HepG2 (cell line): ENCODE measurements around the gene SORBS2. TPM values are rescaled to one million over a fixed set of nuclear protein-coding genes. Genes with fewer than 3 reads are reported as not detected.
A peak's percentile ranks its signal among the peaks of the same experiment; 100 is the strongest.

Experiments used
- ATRX ChIP-seq: sonication (generic); formaldehyde crosslinking; IDR thresholded peaks from 2 replicates; pipeline ENCODE4 v1.4.0; 2020; ENCODE audit warnings: missing genetic modification reagents, borderline replicate concordance
- ZNF207 ChIP-seq: fragments of 450-650 bp; IDR thresholded peaks from 2 replicates; pipeline ENCODE4 v1.6.1; 2016; ENCODE audit warnings: antibody characterized with exemption, borderline replicate concordance
- ZNF484 ChIP-seq: sonication (generic); formaldehyde crosslinking; IDR thresholded peaks from 2 replicates; pipeline ENCODE4 v1.5.1; 2020; ENCODE audit warnings: mild to moderate bottlenecking, low read depth, missing genetic modification reagents, borderline replicate concordance
- polyA plus RNA-seq, 8 experiments: library from polyadenylated mRNA; depleted of rRNA in 3 of 8; stranded (reverse) in 7 of 8; unstranded in 1 of 8; fragments of >200 nt; fragmentation: Illumina TruSeq in 4 of 8; extraction: Trizol in 4 of 8; gene quantifications; 2 replicates each; pipeline versions ENCODE4 v1.2.1 to v1.2.3, GENCODE V29; 2011 to 2016; ENCODE audit warnings: low read depth in 4 of 8, missing spikeins in 1 of 8, mixed read lengths in 1 of 8; ENCODE audit not compliant: insufficient read depth in 1 of 8
- total RNA-seq, 5 experiments: library from RNA; depleted of rRNA; stranded (reverse); fragments of >200 nt; fragmentation: Illumina TruSeq; extraction: Trizol; gene quantifications; 2 replicates each; pipeline ENCODE4 v1.2.3, GENCODE V29; 2016; ENCODE audit warnings: low read depth in 1 of 5
- TF ChIP-seq, protein P1 (sequence below), 2 experiments: fragments of 450-650 bp in 1 of 2; sonication (generic) in 1 of 2; formaldehyde crosslinking in 1 of 2; IDR thresholded peaks; 2 replicates each; pipeline versions ENCODE4 v1.6.1 to v1.8.0; 2016 to 2022; ENCODE audit warnings: antibody characterized with exemption in 1 of 2, mild to moderate bottlenecking in 1 of 2, missing genetic modification reagents in 1 of 2
- TF ChIP-seq, protein P2 (sequence below): sonication (generic); formaldehyde crosslinking; IDR thresholded peaks from 2 replicates; pipeline ENCODE4 v1.5.0; 2020; ENCODE audit warnings: missing genetic modification reagents
- TF ChIP-seq, protein P3 (sequence below): sonication (generic); formaldehyde crosslinking; IDR thresholded peaks from 2 replicates; pipeline ENCODE4 v1.4.0; 2020; ENCODE audit warnings: missing genetic modification reagents, mild to moderate bottlenecking, borderline replicate concordance
- TF ChIP-seq, protein P4 (sequence below): sonication (generic); formaldehyde crosslinking; IDR thresholded peaks from 2 replicates; pipeline ENCODE4 v1.5.0; 2020; ENCODE audit warnings: mild to moderate bottlenecking, missing genetic modification reagents

SORBS2 gene
- total and polyA plus RNA-seq, 2 of the 13 experiments (the other 11 are each of a cell fraction or from before 2014, with no cell fraction given) = 25.0 to 80.5 TPM

DNA sequence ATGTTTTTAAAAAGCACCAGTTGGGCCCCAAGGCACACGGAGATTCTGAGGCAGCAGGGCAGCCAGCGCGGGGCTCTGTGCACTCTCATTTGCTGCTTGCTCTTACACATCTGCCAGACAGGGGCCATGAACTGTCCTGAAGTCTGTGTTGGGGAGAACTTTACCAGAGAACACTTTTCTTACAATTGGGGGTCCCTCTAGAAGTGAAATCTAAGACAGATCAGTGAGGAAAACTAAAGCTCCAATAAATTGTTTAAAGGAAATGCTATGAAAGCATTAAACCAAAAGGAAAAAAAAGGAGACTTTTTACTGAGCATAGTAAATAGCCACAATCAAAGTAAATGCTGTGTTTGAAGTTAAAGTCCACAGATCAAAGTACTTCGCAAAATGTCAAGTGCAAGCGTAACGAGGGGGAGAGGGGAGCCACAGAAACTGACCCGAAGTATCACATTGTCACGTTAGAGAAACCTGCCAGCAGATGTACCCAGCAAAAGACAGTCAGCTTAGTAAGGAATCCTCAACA lies 37.8 kb downstream of the SORBS2 start (continued):
- TF ChIP-seq, protein P1, sequence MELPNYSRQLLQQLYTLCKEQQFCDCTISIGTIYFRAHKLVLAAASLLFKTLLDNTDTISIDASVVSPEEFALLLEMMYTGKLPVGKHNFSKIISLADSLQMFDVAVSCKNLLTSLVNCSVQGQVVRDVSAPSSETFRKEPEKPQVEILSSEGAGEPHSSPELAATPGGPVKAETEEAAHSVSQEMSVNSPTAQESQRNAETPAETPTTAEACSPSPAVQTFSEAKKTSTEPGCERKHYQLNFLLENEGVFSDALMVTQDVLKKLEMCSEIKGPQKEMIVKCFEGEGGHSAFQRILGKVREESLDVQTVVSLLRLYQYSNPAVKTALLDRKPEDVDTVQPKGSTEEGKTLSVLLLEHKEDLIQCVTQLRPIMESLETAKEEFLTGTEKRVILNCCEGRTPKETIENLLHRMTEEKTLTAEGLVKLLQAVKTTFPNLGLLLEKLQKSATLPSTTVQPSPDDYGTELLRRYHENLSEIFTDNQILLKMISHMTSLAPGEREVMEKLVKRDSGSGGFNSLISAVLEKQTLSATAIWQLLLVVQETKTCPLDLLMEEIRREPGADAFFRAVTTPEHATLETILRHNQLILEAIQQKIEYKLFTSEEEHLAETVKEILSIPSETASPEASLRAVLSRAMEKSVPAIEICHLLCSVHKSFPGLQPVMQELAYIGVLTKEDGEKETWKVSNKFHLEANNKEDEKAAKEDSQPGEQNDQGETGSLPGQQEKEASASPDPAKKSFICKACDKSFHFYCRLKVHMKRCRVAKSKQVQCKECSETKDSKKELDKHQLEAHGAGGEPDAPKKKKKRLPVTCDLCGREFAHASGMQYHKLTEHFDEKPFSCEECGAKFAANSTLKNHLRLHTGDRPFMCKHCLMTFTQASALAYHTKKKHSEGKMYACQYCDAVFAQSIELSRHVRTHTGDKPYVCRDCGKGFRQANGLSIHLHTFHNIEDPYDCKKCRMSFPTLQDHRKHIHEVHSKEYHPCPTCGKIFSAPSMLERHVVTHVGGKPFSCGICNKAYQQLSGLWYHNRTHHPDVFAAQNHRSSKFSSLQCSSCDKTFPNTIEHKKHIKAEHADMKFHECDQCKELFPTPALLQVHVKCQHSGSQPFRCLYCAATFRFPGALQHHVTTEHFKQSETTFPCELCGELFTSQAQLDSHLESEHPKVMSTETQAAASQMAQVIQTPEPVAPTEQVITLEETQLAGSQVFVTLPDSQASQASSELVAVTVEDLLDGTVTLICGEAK (IDR thresholded peaks at IDR 0.05) = no peak
- TF ChIP-seq, protein P1 (CRISPR knock-in tag; IDR thresholded peaks at IDR 0.05) = no peak
- TF ChIP-seq, protein P2, sequence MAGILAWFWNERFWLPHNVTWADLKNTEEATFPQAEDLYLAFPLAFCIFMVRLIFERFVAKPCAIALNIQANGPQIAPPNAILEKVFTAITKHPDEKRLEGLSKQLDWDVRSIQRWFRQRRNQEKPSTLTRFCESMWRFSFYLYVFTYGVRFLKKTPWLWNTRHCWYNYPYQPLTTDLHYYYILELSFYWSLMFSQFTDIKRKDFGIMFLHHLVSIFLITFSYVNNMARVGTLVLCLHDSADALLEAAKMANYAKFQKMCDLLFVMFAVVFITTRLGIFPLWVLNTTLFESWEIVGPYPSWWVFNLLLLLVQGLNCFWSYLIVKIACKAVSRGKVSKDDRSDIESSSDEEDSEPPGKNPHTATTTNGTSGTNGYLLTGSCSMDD (CRISPR knock-in tag) = no peak
- TF ChIP-seq, protein P3, sequence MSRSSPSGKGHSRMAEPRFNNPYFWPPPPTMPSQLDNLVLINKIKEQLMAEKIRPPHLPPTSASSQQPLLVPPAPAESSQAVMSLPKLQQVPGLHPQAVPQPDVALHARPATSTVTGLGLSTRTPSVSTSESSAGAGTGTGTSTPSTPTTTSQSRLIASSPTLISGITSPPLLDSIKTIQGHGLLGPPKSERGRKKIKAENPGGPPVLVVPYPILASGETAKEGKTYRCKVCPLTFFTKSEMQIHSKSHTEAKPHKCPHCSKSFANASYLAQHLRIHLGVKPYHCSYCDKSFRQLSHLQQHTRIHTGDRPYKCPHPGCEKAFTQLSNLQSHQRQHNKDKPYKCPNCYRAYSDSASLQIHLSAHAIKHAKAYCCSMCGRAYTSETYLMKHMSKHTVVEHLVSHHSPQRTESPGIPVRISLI (CRISPR knock-in tag) = peak; percentile 78
- TF ChIP-seq ZNF484 (no peak), ATRX (CRISPR knock-in tag) (no peak), ZNF207 (no peak)
- TF ChIP-seq, protein P4, sequence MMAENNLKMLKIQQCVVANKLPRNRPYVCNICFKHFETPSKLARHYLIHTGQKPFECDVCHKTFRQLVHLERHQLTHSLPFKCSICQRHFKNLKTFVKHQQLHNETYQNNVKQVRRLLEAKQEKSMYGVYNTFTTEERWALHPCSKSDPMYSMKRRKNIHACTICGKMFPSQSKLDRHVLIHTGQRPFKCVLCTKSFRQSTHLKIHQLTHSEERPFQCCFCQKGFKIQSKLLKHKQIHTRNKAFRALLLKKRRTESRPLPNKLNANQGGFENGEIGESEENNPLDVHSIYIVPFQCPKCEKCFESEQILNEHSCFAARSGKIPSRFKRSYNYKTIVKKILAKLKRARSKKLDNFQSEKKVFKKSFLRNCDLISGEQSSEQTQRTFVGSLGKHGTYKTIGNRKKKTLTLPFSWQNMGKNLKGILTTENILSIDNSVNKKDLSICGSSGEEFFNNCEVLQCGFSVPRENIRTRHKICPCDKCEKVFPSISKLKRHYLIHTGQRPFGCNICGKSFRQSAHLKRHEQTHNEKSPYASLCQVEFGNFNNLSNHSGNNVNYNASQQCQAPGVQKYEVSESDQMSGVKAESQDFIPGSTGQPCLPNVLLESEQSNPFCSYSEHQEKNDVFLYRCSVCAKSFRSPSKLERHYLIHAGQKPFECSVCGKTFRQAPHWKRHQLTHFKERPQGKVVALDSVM (CRISPR knock-in tag) = no peak
